ENCODE measurements around the gene POLR3A.
"Not testable (repeated sequence)": the region's sequence is repeated elsewhere in the genome, so short reads cannot be mapped to it uniquely, and the experiment has no call there.

The POLR3A gene

GRCh38 chr10:78029269-78030226 is at the start of gene POLR3A:
TSS of gene POLR3A (minus strand) at chr10:78029515. CDS start at chr10:78029407, 108 bp downstream.
- DNase-seq (ENCODE audit: low read depth in 2 of 2): peak; percentile 87 to 88

GRCh38 chr10:78078539-78079330 is 49.4 kb upstream of the POLR3A start:
- DNase-seq (ENCODE audit: low read depth in 2 of 2): no peak

DNA sequence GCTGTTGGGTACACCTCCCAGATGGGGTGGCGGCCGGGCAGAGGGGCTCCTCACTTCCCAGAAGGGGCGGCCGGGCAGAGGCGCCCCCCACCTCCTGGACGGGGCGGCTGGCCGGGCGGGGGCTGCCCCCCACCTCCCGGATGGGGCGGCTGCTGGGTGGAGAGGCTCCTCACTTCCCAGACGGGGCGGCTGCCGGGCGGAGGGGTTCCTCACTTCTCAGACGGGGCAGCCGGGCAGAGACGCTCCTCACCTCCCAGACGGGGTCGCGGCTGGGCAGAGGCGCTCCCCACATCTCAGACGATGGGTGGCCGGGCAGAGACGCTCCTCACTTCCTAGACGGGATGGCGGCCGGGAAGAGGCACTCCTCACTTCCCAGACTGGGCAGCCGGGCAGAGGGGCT is 46.5 kb upstream of the POLR3A start:
- not testable (repeated sequence) for DNase-seq (ENCODE audit: low read depth in 2 of 2)

DNA sequence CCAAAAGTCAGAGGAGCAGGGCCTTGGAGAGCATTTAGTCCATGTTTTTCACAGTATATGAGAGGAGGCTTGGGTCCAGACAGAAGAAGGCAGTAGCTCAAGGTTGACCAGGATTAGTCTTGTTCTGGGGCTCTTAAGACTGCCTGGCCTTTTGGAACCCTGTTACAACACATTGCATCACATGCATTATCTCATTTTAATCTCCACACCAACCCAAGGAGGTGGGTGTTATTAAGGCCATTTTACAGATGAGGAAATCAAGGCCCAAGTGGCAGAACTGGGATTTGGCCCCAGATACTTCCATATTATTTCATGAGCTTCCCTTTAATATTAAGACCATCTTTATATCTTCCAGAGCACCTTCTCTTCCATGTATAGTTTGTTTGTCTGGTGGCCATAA is 43.2 kb upstream of the POLR3A start:
- DNase-seq (ENCODE audit: low read depth in 2 of 2): no peak

GRCh38 chr10:78071857-78072179 is 42.5 kb upstream of the POLR3A start:
- DNase-seq (ENCODE audit: low read depth in 2 of 2): no peak

GRCh38 chr10:78071140-78071856 is 42.0 kb upstream of the POLR3A start:
- DNase-seq (ENCODE audit: low read depth in 2 of 2): no peak

DNA sequence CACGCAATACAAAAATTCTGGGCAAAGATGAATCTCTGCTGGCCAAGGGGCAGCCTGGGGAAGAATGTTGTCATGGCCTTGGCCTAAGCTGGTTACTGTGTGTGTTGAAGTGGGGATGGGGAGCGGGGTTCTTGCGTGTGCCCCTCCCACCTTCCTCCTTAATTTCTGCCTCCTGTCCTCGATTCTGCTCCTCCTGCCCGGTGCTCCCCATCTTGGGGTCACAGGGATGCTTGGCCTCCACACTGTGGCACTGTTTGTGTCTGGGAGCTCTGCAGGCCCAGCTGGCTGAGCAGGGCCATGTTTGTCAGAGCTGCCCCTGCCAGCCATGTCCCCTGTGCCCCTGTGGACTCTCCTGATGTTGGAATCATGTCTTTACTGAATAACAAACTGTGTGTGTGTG is 41.4 kb upstream of the POLR3A start:
- DNase-seq (ENCODE audit: low read depth in 2 of 2): no peak

GRCh38 chr10:78070064-78070463 is 40.7 kb upstream of the POLR3A start:
- not testable (repeated sequence) for DNase-seq (ENCODE audit: low read depth in 2 of 2)

DNA sequence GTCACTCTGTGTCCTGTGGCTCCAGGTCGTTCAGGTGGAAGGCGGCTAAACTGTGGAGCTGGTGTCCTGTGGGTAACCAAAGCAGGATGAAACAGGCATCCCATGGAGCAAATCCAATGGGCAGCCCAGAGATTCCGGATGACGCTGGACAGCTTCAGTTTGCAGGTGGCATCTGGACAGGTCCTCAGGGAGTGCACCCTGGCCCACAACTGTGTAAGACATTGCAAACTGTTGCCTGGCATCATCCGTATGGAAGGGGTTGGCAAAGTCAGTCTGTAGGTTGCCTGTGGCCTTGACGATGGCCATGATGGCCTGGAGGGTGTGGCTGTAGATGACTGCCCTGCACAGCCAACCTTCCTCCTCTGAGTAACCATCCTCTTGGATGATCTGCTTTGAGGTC is 39.8 kb upstream of the POLR3A start:
- no peak for DNase-seq (ENCODE audit: low read depth in 2 of 2)

- DNase-seq (ENCODE audit: low read depth in 2 of 2): no peak
Measured at GRCh38 chr10:78066728-78067430, 37.6 kb upstream of the POLR3A start.

- no peak for DNase-seq (ENCODE audit: low read depth in 2 of 2)
Measured at GRCh38 chr10:78066012-78066411, 36.7 kb upstream of the POLR3A start.

DNA sequence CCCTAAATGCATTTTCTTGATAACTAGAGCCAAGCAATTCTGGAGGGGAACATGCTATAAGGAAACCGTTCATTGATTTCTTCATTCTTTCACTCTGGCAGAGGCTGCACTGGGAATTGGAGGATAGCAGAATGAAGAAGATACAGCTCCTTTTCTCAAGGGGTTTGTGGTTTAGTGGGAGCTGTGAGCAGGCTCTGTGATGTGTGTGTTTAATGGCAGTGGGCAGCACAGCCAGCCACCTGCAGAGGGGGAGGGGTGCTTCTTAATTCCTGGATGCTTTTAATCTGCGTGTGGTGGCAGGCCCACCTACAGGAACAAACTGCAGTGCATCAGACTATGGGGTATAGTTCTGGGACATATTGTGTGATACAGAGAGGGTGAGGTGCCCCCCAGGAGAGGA is 36.3 kb upstream of the POLR3A start:
- DNase-seq (ENCODE audit: low read depth in 2 of 2): no peak

DNA sequence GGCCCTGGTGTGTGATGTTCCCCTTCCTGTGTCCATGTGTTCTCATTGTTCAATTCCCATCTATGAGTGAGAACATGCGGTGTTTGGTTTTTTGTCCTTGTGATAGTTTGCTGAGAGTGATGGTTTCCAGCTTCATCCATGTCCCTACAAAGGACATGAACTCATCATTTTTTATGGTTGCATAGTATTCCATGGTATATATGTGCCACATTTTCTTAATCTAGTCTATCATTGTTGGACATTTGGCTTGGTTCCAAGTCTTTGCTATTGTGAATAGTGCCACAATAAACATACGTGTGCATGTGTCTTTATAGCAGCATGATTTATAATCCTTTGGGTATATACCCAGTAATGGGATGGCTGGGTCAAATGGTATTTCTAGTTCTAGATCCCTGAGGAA is 35.6 kb upstream of the POLR3A start:
- not testable (repeated sequence) for DNase-seq (ENCODE audit: low read depth in 2 of 2)

- DNase-seq (ENCODE audit: low read depth in 2 of 2): no peak
Measured at GRCh38 chr10:78063236-78063635, 33.9 kb upstream of the POLR3A start.

- DNase-seq (ENCODE audit: low read depth in 2 of 2): no peak
Measured at GRCh38 chr10:78062296-78062695, 33.0 kb upstream of the POLR3A start.

DNA sequence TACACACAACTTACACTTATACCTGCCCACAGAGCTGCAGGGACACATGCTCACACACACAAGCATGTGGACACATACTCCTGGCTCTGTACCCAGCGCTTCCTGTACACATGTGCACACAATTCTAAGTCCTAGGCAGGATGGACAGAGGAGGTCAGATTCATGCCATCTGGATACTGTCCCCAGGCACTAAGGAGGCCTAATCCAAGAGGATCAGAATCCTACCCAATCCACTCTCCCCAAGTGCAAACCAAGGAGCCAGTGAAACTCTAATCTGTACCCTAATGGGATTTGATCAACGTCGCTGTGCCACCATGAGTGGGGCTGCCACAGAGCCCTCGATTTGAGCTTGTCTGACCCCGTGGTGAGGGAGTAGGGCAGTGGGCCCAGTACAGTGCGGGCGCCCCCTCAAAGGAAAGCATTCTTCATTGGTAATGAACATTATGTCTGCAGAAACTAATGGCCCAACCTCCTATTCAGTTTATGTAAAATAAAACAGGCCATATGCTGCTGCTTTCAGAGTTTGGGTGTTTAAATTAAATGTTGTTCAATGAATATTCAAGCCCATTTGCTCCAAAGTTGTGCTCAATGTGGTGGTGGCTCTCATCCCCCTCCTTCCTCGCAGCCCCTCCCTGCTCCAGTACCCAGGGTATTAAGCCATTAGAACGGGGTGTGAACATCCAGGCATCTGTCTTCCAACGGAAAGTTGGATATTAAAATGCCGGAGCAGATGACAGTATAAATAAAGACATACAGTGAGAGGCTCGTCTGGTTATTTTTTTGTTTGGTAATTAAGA is 30.8 kb upstream of the POLR3A start:
- DNase-seq (ENCODE audit: low read depth in 2 of 2): no peak

GRCh38 chr10:78058562-78058961 is 29.2 kb upstream of the POLR3A start:
- no peak for DNase-seq (ENCODE audit: low read depth in 2 of 2)

- no peak for DNase-seq (ENCODE audit: low read depth in 2 of 2)
Measured at GRCh38 chr10:78053211-78053868, 24.0 kb upstream of the POLR3A start.

- DNase-seq (ENCODE audit: low read depth in 2 of 2): no peak
Measured at GRCh38 chr10:78049851-78050250, 20.5 kb upstream of the POLR3A start.

- DNase-seq (ENCODE audit: low read depth in 2 of 2): peak; percentile 77 to 91
Measured at GRCh38 chr10:78047314-78047891, 18.1 kb upstream of the POLR3A start.

Data from stimulated activated CD4-positive, alpha-beta T cell treated with anti-CD3 and anti-CD28 coated beads, Interleukin-4, amount 100 ng/mL, for 48 hours (primary cell).